HEK293 (cell line): ENCODE results near the gene DIP2A.
"Not testable (repeated sequence)": the region's sequence is repeated elsewhere in the genome, so short reads cannot be mapped to it uniquely, and the experiment has no call there.

Experiments used
- CTCF ChIA-PET: fragments of 350-600 bp; formaldehyde crosslinking; extraction: SDS; loops from one replicate; lab custom pipeline; 2021; ENCODE audit warnings: antibody characterized with exemption; lab: Yijun Ruan, JAX
- POLR2A ChIA-PET: fragments of 300-600 bp; formaldehyde crosslinking; extraction: SDS; loops from one replicate; lab custom pipeline; 2020; ENCODE audit warnings: antibody characterized with exemption, inconsistent platforms; lab: Yijun Ruan, JAX
- H3K27ac ChIP-seq: fragments of 200-500 bp; sonication (Bioruptor generic); 2 replicates; pipeline ENCODE4 v1.5.1; 2014; ENCODE audit warnings: low read depth, low read length, control low read depth, inconsistent platforms; ENCODE audit errors: extremely low read depth
- H3K36me3 ChIP-seq, 2 experiments: fragments of 200-500 bp in 1 of 2; sonication (Bioruptor generic) in 1 of 2; 1 replicate in 1 of 2; 2 replicates in 1 of 2; pipeline ENCODE4 v1.5.1; 2014 to 2017; ENCODE audit warnings: inconsistent platforms in 2 of 2, low read length in 2 of 2; ENCODE audit not compliant: control insufficient read depth in 2 of 2, insufficient read depth in 1 of 2
- H3K4me1 ChIP-seq: fragments of 200-500 bp; sonication (Bioruptor generic); 2 replicates; pipeline ENCODE4 v1.5.1; 2014; ENCODE audit warnings: mild to moderate bottlenecking, low read length, inconsistent platforms; ENCODE audit not compliant: control insufficient read depth, insufficient read depth
- H3K4me3 ChIP-seq: 2 replicates; pipeline ENCODE4 v1.5.1; 2011; ENCODE audit warnings: low read depth, mild to moderate bottlenecking, control low read depth, low read length, moderate library complexity
- H3K9me3 ChIP-seq: fragments of 200-500 bp; sonication (Bioruptor generic); 2 replicates; pipeline ENCODE4 v1.5.1; 2014; ENCODE audit warnings: low read depth, low read length, inconsistent platforms; ENCODE audit not compliant: control insufficient read depth, insufficient read depth
- SCRT2 ChIP-seq: fragments of 450-650 bp; formaldehyde crosslinking; IDR thresholded peaks from 2 replicates; pipeline ENCODE4 v1.5.1; 2016; ENCODE audit warnings: missing biosample characterization, missing genetic modification characterization
- SETDB1 ChIP-seq: IDR thresholded peaks from one replicate; pipeline ENCODE4 v1.6.1; 2017; ENCODE audit warnings: mild to moderate bottlenecking, low read length, moderate library complexity, mixed read lengths; ENCODE audit not compliant: insufficient read length
- TSHZ1 ChIP-seq: fragments of 450-650 bp; formaldehyde crosslinking; IDR thresholded peaks from 2 replicates; pipeline ENCODE4 v1.5.1; 2016; ENCODE audit warnings: missing biosample characterization, missing genetic modification characterization, borderline replicate concordance
- ZIC2 ChIP-seq: fragments of 450-650 bp; formaldehyde crosslinking; IDR thresholded peaks from 2 replicates; pipeline ENCODE4 v1.5.1; 2016; ENCODE audit warnings: missing biosample characterization, missing genetic modification characterization
- ZNF169 ChIP-seq: fragments of 450-650 bp; formaldehyde crosslinking; IDR thresholded peaks from 2 replicates; pipeline ENCODE4 v1.5.1; 2016; ENCODE audit warnings: missing biosample characterization, missing genetic modification characterization
- ZNF184 ChIP-seq: fragments of 450-650 bp; IDR thresholded peaks from 2 replicates; pipeline ENCODE4 v1.5.1; 2018; ENCODE audit warnings: missing biosample characterization, mild to moderate bottlenecking, missing genetic modification characterization
- ZNF350 ChIP-seq: fragments of 450-650 bp; formaldehyde crosslinking; IDR thresholded peaks from 2 replicates; pipeline ENCODE4 v1.5.0; 2017; ENCODE audit warnings: missing biosample characterization, mild to moderate bottlenecking, missing genetic modification characterization
- ZNF354C ChIP-seq: fragments of 450-650 bp; formaldehyde crosslinking; IDR thresholded peaks from 2 replicates; pipeline ENCODE4 v1.5.1; 2016; ENCODE audit warnings: missing biosample characterization, missing genetic modification characterization, low read depth, borderline replicate concordance
- ZNF513 ChIP-seq: fragments of 450-650 bp; IDR thresholded peaks from 2 replicates; pipeline ENCODE4 v1.5.1; 2018; ENCODE audit warnings: missing biosample characterization, missing genetic modification characterization
- ZNF529 ChIP-seq: fragments of 450-650 bp; formaldehyde crosslinking; IDR thresholded peaks from 2 replicates; pipeline ENCODE4 v1.5.1; 2017; ENCODE audit warnings: missing genetic modification characterization, missing biosample characterization; ENCODE audit not compliant: insufficient replicate concordance
- ZNF610 ChIP-seq: fragments of 450-650 bp; formaldehyde crosslinking; IDR thresholded peaks from 2 replicates; pipeline ENCODE4 v1.5.1; 2016; ENCODE audit warnings: missing biosample characterization, missing genetic modification characterization, borderline replicate concordance
- ZNF792 ChIP-seq: fragments of 450-650 bp; formaldehyde crosslinking; IDR thresholded peaks from 2 replicates; pipeline ENCODE4 v1.5.1; 2016; ENCODE audit warnings: missing biosample characterization, missing genetic modification characterization

Gene DIP2A

GRCh38 chr21:46448855-46449254 is 9.8 kb upstream of the DIP2A start:
- H3K4me3 ChIP-seq, POLR2A ChIA-PET, CTCF ChIA-PET, H3K4me1 ChIP-seq, H3K9me3 ChIP-seq, H3K27ac ChIP-seq: not testable (repeated sequence)
- H3K36me3 ChIP-seq: peaks cover 9 to 30% of the 10 kb centered on the region in 2 experiments
- TF ChIP-seq ZNF529 (tag by site-specific recombination) (peak; percentile 69), ZNF610 (0 out of 2 replicates have a peak, but pooled peaks have one; percentile 14), ZNF184 (tag by site-specific recombination) (peak; percentile 70; the same call in 1 of the 2 replicates), SETDB1 (peak; percentile 64)

- no peak overlapping the region for H3K4me3 ChIP-seq
- H3K4me1 ChIP-seq: 0 out of 2 replicates have a peak, but pooled peaks cover 3% of the 10 kb centered on the region
- CTCF ChIA-PET: no interaction called here
- TF ChIP-seq ZNF354C (no peak), ZNF169 (no peak), SCRT2 (tag by site-specific recombination) (peak; percentile 78), ZNF792 (tag by site-specific recombination) (no peak), TSHZ1 (tag by site-specific recombination) (no peak)
- no peaks in the 10 kb centered on the region for H3K9me3 ChIP-seq
- H3K36me3 ChIP-seq: peaks cover 10 to 30% of the 10 kb centered on the region in 2 experiments; a peak in 2 of 3 replicates
- POLR2A ChIA-PET: interaction anchor here (0.7 kb wide), 1 partner anchor 1038 kb away, joined by 5 read pairs; no protein-coding TSS in a partner anchor
- H3K27ac ChIP-seq: no peak overlapping the region
Observed at GRCh38 chr21:46452710-46453109, 6.0 kb upstream of the DIP2A start.

GRCh38 chr21:46454142-46454541 is 4.5 kb upstream of the DIP2A start:
- ChIA-PET CTCF (no interaction called here), POLR2A (no interaction called here)
- Histone ChIP-seq H3K4me1 (0 out of 2 replicates have a peak, but pooled peaks cover 3% of the 10 kb centered on the region), H3K36me3 (peaks cover 10 to 30% of the 10 kb centered on the region in 2 experiments; a peak in 2 of 3 replicates), H3K27ac (no peak overlapping the region), H3K4me3 (no peak overlapping the region), H3K9me3 (no peaks in the 10 kb centered on the region)
- 0 out of 2 replicates have a peak, but pooled peaks have one; percentile 27 for TF ChIP-seq ZNF350 (tag by site-specific recombination)
- TF ChIP-seq ZIC2 (tag by site-specific recombination): no peak
- no peak for TF ChIP-seq ZNF513 (tag by site-specific recombination)
